GM12872 (cell line): ENCODE data around the gene ARHGAP22.

Source experiments
- CTCF ChIP-seq: IDR thresholded peaks from 3 replicates; pipeline ENCODE4 v1.5.1; 2011; ENCODE audit warnings: low read depth, mild to moderate bottlenecking, low read length, moderate library complexity; ENCODE audit not compliant: insufficient read depth

ARHGAP22 gene

GRCh38 chr10:48598243-48598935 lies 6.5 kb downstream of the ARHGAP22 start:
- TF ChIP-seq CTCF = no peak

GRCh38 chr10:48595539-48595932 lies 9.3 kb downstream of the ARHGAP22 start:
- TF ChIP-seq CTCF = no peak

GRCh38 chr10:48594803-48595538 lies 9.9 kb downstream of the ARHGAP22 start:
- no peak for TF ChIP-seq CTCF

- no peak for TF ChIP-seq CTCF
Observed at GRCh38 chr10:48594371-48594770, 10.5 kb downstream of the ARHGAP22 start.

GRCh38 chr10:48592346-48592745 lies 12.5 kb downstream of the ARHGAP22 start:
- TF ChIP-seq CTCF = no peak

- no peak for TF ChIP-seq CTCF
Observed at GRCh38 chr10:48590945-48591344, 13.9 kb downstream of the ARHGAP22 start.

GRCh38 chr10:48589266-48589665 lies 15.6 kb downstream of the ARHGAP22 start:
- no peak for TF ChIP-seq CTCF
